HG03460 (cell line): ENCODE measurements around the gene ACTN3.
"Not testable (repeated sequence)": the region's sequence is repeated elsewhere in the genome, so short reads cannot be mapped to it uniquely, and the experiment has no call there.

Source experiments
- ATAC-seq: cut with Tn5 transposase; IDR thresholded peaks from one replicate; pipeline ENCODE4 v1.9.1; 2021; ENCODE audit not compliant: unreplicated experiment

ACTN3 gene

DNA sequence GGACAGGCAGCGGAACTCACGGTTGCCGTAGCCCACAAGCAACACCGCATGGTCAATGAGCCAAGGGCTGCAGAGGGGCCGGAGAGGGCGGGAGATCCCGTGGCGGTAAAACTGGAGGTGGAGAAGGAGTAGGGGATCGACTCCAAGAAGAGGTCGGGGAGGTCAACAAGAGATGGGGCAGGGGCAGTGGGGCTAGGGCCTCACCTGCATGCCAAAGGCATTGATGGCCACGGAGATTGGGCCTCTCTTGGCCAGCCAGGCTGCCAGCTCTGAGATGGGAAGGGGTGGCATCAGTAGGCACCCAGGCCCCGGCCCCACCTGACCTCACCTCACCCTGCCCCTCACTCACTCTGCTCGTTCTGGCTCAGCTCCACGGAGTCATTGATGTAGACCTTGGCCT lies 17.8 kb downstream of the ACTN3 start:
- no peak for ATAC-seq

DNA sequence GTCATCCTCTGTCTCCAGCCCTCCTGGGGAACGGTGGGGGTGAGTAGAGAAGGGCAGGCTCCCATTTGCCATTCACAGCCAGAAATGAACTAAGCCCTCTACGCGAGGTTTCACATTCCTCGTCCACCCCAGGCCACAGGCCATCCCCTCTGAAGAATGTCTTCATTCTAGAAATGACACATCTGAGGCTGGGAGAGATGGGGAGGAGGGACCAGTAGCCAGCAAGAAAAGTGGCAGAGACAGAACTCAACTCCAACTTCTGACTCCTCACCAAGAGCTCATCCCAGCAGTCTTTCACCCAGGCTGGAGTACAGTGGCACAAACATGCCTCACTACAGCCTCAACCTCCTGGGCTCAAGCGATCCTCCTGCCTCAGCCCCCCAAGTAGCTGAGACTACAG lies 18.3 kb downstream of the ACTN3 start:
- ATAC-seq, result no peak

DNA sequence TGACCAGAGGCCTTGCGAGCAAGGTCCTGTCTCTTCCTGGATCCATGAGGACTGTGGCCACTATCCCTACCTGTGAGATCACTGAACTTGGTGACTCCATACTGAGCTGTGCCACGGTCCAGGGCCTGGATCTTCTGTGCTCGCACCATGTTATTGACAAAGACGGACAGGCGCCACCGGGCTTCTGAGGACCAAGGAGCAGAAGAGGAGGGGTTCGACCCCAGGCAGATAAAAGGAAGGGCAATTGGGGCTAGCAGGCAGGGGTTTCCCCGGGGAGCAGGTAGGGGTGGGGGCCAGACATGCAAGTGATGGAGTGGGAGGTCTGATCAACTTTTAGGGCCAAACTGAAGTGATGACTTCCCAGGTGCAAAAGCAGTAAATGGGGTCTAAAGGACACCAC lies 19.5 kb downstream of the ACTN3 start:
- no peak for ATAC-seq

DNA sequence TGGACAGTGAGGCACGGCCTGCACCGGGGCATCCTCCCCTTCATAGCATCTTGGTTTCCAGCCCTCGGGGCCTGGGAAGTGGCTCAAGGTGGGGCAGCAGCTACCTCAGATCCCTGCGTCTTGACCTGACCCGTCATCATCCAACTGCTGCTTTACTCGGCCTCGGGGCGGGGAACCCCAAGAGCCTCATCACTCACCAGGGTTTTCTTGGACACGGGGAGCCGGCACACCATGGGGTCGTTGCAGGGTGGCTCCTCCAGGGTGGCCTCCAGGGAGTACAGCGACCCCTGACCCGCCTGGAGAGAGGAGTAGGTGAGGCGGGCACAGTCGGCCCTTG lies 21.1 kb downstream of the ACTN3 start:
- ATAC-seq, result no peak

DNA sequence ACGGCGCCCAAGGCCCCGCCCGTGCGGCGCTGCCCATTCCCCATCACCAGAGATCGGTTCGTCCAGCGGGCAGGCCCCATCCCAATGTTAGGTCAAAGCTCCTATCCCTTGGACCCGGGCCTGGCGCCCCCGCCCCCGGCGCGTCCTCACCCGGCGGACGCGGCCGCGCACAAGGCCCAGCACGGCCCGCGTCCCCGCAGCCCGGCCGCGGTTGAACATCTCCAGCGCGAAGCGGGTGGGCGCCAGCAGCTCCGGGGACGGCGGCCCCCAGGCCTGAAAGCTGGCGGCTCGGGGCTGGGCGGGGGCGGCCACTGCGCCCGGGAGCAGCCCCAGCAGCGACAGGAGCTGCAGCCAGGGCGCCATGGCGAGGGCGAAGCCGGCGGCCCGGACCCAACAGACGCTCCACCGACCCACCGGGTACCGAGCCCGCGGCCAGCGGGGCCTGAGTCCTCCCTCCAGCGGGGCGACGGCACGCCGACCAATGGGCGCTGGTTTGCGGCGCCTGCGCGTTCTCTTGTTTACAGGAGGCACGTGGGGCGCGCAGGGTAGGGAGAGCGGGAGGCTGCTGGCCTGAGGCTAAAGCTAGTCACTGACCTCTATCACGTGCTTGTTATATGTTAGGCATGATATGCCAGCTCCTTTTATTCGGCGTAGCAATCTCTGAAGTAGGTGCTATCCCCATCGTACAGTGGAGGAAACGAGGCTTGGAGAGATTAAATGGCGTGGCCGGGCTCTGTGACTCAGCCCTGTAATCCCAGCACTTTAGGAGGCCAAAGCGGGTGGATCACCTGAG lies 21.6 kb downstream of the ACTN3 start, which contains the start of gene CTSF:
CTSF (minus strand) TSS at position 483 of the 793 bp plus-strand sequence; CDS start at position 363, 120 bp downstream.
- ATAC-seq, result no peak

DNA sequence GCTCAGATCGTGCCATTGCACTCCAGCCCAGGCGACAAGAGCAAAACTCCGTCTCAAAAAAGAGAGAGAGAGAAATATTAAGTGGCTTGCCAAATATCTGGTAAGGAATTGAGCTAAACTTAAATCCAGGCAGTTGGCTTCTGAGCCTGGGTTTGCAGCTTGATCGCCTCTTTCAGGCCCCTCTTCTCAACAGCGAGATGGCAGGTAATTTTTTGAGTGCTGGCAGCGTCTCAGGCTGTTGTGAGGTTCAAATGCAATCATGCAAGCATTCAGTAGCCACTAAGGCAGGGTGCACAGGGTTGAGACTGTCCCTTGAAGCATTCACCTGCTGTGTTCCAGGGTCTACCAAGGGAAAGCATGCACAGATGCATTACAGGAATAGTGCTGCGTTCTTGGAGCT lies 22.4 kb downstream of the ACTN3 start:
- ATAC-seq, result no peak

DNA sequence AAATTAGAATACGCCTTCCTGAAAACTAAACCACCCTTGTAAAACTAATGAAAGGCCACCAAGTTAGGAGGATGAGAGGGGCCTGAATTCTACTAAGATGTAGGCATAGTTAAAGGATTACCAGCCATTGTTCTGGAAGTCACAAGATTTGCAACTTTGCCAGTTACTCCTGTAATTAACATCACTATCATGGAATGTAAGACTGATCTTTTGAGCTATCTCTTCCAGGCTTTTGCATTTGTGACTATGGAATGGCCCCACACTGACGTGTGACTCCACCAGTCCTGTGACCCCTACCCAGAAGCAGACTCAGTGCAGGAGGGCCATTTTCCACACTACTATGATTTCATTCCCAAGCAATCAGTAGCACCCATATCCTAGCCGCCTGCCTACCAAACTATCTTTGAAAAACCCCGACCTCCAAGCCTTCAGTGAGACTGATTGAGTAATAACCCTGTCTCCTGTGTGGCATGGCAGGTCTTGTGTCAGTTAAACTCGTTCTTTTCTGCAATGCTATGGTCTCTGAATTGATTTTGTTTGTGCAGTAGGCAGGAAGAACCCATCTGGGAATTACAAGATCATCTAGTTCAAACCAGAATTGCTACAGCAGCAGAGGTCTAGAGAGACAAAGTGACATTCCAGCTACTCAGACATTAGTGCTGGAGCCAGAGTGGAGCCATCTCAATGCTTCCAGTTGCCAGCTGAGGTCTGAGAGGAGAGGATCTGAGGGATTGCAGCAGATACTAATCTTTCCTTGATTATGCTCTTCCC lies 23.6 kb downstream of the ACTN3 start:
- no peak for ATAC-seq

DNA sequence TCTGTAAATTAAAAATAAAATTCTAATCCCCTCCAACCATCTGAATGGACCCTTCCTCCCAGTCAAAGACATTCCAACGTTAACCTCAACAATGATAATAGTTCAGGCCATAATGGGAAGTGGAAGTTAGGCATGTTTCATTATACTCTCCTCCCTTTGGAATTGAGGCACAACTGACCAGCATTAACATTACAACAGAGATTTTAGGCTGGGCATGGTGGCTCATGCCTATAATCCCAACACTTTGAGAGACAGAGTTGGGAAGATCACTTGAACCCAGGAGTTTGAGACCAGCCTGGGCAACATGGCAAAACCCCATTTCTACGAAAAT lies 24.1 kb downstream of the ACTN3 start:
- ATAC-seq, result no peak

DNA sequence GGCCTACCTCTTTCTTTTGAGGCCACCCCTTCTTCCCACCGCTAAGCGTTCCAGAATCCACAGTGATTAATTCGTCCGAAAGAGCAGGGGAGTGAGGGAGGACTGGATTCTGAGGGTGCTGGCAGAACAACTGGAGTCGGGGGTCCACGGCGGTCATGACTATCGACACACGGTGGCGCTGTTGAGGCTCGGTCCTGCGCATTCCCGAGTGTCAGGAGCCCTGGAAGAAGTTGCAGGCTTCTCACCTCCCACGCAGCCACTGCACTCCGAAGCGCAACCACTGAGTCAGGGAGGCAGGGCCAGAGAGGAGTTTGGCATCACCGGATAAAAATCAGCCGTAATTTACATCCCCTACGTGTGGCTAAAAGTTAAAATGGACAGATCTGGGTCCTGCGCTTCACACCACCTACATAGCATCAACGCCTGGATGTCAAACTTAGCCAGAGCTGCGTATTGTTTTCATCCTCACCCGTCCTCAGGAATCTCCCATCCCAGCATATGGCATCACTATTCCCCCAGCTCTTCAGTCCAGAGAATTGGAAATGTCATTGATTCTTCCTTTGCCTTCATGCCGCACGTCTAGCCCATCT lies 32.4 kb downstream of the ACTN3 start:
- no peak for ATAC-seq

DNA sequence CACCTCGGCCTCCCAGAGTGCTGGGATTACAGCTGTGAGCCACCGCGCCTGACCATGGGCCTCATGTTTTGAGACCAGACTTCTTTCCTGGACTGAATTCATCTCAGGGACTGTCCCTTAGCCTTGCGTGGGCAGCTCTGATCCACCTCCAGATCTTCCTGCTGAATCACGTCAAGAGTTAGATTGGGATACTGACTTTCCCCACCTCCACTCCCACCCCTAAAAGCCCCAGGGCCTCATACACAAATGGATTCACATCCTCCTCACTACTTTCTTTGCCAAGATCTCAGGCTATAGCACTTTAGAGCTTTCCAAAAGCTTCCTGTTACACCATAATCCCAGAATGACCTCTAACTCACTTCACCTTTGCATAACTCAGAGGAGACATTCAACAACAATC lies 34.1 kb downstream of the ACTN3 start:
- no peak for ATAC-seq

DNA sequence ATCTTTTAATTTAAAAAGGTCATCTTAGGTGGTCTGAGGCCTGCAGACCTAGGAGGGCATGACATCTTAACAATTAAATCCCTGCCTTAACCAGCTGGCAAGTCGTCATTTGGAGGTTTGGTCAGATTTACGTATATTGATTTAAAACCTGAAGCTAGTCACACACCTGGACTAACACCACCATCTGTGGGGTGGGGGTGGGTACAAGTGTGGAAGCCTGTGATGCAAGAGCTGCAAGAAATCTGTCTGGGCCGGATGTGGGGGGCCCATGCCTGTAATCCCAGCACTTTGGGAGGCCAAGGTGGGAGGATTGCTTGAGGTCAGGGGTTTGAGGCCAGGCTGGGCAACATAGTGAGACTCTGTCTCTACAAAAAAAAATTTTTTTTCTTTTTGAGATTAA lies 34.6 kb downstream of the ACTN3 start:
- no peak for ATAC-seq

DNA sequence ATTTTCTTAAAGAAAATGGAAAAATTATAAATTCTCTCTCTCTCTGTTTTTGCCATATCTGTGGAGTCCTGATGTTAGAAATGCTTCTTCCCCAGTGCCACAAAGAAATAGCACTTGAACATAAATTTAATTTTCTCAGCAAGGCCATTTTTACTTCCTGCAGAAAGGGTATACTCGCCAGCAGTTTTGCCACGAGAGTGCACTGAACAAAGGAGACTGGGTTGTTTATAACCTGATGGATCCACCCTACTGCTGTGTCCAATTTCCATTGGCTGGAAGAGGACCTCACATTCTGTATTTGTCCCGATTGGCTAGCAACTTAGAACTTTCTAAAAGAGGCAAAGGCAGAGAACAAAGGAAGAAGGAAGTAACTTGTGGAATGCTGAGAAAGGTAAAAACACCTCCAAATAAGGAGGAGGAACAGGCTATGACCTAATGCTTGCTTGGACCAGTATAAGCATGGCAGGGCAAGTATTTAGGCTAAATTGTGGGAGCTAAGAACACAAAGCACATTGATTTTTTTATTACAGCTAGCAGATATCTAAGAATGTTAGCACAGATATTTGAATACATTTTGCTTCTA lies 36.0 kb downstream of the ACTN3 start:
- not testable (repeated sequence) for ATAC-seq

DNA sequence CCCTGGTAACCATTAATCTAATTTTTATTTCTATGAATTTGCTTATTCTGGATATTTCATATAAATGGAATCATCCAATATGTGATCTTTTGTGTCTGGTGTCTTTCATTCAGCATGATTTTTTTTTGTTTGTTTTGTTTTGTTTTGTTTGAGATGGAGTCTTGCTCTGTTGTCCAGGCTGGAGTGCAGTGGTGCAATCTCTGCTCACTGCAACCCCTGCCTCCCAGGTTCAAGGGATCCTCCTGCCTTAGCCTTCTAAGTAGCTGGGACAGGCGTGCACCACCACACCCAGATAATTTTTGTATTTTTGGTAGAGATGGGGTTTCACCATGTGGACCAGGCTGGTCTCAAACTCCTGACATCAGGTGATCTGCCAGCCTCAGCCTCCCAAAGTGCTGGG lies 38.7 kb downstream of the ACTN3 start:
- not testable (repeated sequence) for ATAC-seq

DNA sequence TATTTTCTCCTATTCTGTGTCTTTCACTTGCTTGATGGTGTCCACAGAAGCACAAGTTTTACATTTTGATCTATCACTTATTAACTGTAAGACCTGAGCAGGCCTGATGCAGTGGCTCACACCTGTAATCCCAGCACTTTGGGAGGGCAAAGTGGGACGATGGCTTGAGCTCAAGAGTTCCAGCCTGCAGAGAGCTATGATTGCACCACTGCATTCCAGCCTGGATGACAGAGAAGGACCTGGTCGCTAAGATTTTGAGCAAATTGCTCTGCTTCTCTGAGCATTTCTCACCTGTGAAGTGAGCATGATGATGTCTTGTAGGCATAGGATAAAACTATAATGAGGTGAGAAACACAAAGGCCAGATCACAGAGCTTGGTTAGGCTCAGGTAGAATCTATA lies 39.4 kb downstream of the ACTN3 start:
- no peak for ATAC-seq

DNA sequence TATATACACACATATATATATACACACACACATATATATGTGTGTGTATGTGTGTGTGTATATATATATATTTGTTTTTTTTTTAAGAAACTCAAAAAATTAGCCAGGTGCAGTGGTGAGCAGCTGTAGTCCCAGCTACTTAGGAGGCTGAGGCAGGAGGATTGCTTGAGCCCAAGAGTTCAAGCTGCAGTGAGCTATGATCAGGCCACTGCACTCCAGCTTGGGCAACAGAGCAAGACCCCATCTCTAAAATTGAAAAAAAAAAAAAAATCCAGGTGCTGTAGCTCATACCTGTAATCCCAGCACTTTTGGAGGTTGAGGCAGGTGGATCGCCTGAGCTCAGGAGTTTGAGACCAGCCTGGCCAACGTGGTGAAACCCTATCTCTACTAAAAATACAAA lies 42.6 kb downstream of the ACTN3 start:
- not testable (repeated sequence) for ATAC-seq

DNA sequence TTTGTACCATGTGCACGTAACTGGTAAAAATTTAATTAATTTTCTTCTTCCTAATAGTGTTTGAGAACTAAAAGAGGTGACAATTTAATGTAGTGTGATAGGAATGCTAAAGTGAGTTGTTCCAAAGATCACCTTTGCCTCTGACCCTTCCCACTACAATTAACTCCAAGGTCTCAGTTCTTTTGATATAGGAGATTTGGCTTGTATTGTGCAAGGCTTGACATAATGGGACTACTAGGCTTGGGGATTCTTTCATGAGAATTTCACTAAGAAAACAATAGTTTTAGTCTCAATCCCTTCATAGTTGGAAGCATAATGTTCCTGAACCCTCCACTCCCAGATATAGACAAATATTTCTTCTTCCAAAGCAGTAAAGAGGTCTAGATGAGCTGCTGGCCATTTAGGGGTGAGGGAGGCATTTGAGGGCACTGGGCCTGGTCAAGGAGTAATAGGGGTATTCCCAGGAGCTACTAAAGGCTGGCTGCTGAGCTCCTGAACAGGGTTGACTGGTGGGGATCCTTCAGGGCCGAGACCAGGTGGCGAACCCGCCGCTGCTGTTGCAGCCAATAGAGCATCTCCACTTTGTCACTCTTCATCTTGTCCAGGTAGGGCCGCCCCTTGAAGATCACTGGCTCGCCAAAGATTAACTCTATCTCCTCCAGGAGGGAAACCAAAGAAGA lies 43.4 kb downstream of the ACTN3 start:
- no peak for ATAC-seq

DNA sequence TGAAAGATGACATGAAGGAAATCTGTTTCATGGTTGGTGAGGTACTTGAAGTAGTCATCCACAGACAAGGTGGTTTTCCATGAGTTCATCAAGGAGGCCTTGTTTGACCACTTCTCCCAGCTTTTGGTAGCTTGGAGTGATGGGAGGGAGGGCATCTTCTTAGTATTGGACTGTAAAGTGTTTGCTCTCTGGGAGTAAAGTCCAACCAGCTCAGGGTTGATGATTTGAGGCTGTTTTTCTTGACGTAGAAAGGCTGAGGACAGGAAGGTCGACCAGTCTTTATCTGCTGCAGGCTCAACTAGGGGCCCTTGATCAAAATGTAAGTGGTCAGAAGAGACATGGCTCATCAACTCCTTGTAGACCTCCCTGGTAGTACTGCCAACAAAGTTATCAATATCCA lies 44.5 kb downstream of the ACTN3 start:
- ATAC-seq, result no peak

DNA sequence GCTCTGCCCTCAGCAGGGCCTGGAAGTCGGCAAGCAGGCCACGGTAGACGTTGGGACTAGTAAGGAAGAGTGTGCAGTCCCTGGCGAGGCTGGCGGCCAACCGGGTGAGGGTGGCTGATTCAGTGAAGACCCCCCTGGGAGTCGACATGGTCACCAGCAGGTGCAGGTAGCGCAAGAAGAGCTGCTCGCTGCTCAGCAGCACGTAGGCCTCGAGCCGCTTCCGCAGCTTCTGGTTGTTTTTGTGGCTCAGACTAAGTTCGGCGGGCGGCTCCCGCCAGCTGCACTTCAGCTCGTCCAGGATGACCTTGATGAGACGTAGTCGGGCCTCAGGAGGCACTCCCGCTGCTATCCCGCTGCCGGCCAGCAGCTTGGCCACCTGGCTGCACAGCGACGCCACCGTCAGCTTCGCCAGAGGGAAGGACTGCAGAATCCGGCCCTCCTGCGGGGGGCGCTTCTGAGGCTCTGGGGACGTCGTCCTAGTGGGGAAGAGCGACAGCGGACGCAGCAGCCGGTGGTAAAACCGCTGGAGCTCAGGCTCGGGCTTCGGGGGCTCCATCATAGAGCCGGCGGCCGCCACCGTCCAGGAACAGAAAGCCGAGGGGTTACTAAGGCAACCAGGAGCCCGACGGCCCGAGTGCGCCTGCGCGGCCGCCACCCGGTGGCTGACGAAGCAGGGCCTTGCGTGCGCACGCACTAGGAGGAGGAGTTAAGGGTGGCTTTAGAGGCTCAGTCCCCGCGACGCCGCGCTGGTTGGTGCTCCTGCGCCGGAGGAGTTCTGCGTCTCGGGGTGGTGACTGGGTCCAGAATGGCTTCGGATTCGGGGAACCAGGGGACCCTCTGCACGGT lies 46.0 kb downstream of the ACTN3 start, which contains the start of the genes CCDC87 and CCS:
CCDC87 (minus strand) TSS at position 607 of the 846 bp plus-strand sequence; CDS start at position 559, 48 bp downstream.
CCS (plus strand) TSS at position 729 of the 846 bp plus-strand sequence; CDS start at position 806, 77 bp downstream.
- ATAC-seq, result peak; percentile 80

DNA sequence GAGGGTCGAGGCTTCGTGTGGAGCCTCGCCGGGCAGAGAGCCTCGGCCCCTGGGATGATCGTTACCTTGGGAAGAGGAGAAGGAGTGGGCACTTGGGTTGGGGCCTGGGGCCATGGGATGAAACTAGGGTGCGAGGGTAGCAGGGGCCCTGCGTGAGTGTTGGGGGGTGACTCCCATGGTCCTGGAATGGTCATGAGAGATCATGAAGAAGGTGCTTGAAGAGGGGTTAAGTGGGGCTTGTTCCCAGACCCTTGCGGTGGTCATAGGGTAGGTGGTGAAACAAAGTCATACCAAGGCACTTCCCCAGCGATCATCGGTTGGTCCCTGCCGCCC lies 46.6 kb downstream of the ACTN3 start:
- peak; percentile 14 for ATAC-seq

DNA sequence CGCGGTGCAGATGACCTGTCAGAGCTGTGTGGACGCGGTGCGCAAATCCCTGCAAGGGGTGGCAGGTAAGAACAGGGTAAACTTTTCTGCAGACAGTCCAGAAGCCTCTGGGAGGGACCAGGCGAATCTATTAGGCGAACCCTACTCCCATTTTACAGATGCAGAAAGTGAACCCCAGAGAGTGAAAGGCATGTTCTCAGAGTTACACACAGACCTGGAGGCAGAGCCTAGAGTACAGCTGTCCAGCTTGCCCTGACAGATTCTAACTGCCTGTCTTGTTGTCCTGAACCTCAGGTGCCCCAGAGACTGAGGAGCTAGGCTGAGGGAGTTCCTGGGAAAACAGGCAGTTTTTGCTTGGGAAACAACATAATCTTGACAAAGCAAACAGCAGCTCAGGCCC lies 46.9 kb downstream of the ACTN3 start:
- no peak for ATAC-seq
